Spinal cord (tissue), 10 donors: ENCODE data around the gene PCSK5. TPM values are rescaled to one million over a fixed set of nuclear protein-coding genes. Genes with fewer than 3 reads are reported as not detected.

ENCODE experiments used
- DNase-seq, 6 donors: peaks; one replicate each; pipeline versions ENCODE4 v3.0.0 to v3.0.0-alpha.2; 2013 to 2015; ENCODE audit warnings: low spot score in 6 of 6, low read depth in 4 of 6
- H3K27ac ChIP-seq: one replicate; pipeline ENCODE4 v1.5.1; 2013; ENCODE audit warnings: low read depth, low read length, control low read depth
- H3K27me3 ChIP-seq: one replicate; pipeline ENCODE4 v1.6.1; 2013; ENCODE audit warnings: low read length; ENCODE audit not compliant: control insufficient read depth, insufficient read depth
- H3K36me3 ChIP-seq: one replicate; pipeline ENCODE4 v1.6.1; 2013; ENCODE audit warnings: low read length; ENCODE audit not compliant: control insufficient read depth, insufficient read depth
- H3K4me1 ChIP-seq: one replicate; pipeline ENCODE4 v1.6.1; 2013; ENCODE audit warnings: low read length; ENCODE audit not compliant: control insufficient read depth, insufficient read depth
- H3K4me3 ChIP-seq: one replicate; pipeline ENCODE4 v1.5.1; 2013; ENCODE audit warnings: low read depth, low read length, control low read depth
- H3K9me3 ChIP-seq: one replicate; pipeline ENCODE4 v1.6.1; 2013; ENCODE audit warnings: low read length; ENCODE audit not compliant: control insufficient read depth, insufficient read depth
- WGBS: methylation state at CpG from one replicate; pipeline ENCODE4 v1.1.5; 2013; ENCODE audit warnings: missing lambda C conversion rate; ENCODE audit not compliant: insufficient coverage; 5-methylcytosine and 5-hydroxymethylcytosine counted together
- polyA plus RNA-seq, 2 donors: library from polyadenylated mRNA; unstranded; fragments of 120-200 nt; gene quantifications; one replicate each; pipeline ENCODE4 v1.2.1, GENCODE V29; 2013; ENCODE audit not compliant: insufficient read length in 2 of 2
- total RNA-seq, 2 donors: library from RNA; depleted of rRNA in 1 of 2; stranded (reverse); fragments of 120-200 nt in 1 of 2; fragments of >200 nt in 1 of 2; gene quantifications; one replicate each; pipeline versions ENCODE4 v1.2.3 to v1.2.4, GENCODE V29; 2013 to 2014
- donor health status: healthy.

PCSK5 gene
- total and polyA plus RNA-seq, 4 donors: 8.8 to 15.6 (median 12.5) TPM

DNA sequence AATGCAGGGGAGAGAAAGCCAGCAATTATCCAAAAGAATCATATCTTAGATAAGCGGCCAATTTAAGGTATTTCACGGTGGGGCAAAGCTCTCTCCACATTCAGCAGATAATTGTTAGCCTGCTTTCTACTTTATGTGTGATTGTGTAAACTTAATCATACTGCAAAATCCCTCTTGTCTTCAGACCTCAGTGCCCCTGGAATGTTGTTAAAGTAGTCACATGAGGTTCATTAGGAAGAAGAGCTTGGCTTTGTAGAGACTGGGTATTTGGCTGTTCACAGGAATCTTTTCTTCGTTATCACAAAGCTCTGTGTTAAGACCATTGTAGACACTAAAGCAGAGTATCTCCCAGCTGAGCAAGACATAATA is 376.8 kb downstream of the PCSK5 start:
- Histone ChIP-seq H3K27me3 (no peaks in the 10 kb centered on the region), H3K9me3 (peaks cover 4% of the 10 kb centered on the region), H3K4me1 (no peaks in the 10 kb centered on the region), H3K36me3 (no peaks in the 10 kb centered on the region), H3K27ac (no peak overlapping the region), H3K4me3 (no peak overlapping the region)
- WGBS: no CpG with 5 or more reads among the region's 3 CpGs
- DNase-seq: no peak

GRCh38 chr9:76269789-76270188 is 379.3 kb downstream of the PCSK5 start:
- Histone ChIP-seq H3K4me3 (no peak overlapping the region), H3K9me3 (no peaks in the 10 kb centered on the region), H3K4me1 (no peaks in the 10 kb centered on the region), H3K36me3 (no peaks in the 10 kb centered on the region), H3K27me3 (no peaks in the 10 kb centered on the region), H3K27ac (no peak overlapping the region)
- WGBS: no CpG with 5 or more reads among the region's 2 CpGs
- DNase-seq: no peak

GRCh38 chr9:76271755-76272154 is 381.3 kb downstream of the PCSK5 start:
- H3K27ac ChIP-seq: no peak overlapping the region

DNA sequence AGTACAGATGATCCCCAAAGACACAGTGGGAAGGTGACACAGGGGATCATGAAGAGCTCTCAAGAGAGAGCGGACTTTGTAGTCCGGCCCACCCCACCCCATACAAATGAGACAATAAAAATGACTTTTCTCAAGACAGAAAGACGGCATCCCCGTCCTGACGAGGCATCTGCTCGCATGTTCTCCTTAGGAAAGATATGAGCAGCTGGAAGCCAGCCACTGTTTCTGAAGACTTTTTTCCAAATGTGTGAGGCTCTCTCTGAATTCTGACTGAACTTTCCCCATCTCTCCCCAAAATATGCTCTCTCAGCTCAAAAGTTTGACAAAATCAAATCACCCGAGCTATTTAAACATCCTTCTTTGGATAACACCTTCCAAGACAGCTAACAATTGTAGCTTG is 398.6 kb downstream of the PCSK5 start:
- Histone ChIP-seq H3K27ac (no peak overlapping the region), H3K9me3 (no peaks in the 10 kb centered on the region), H3K27me3 (no peaks in the 10 kb centered on the region), H3K4me3 (no peak overlapping the region), H3K36me3 (no peaks in the 10 kb centered on the region), H3K4me1 (no peaks in the 10 kb centered on the region)
- no peak for DNase-seq
- 88% methylated on average over 7 of the region's 7 CpGs for WGBS

More at GRCh38 chr9:76271755-76272154, 381.3 kb downstream of the PCSK5 start:
- H3K27me3 ChIP-seq: no peaks in the 10 kb centered on the region
- no peaks in the 10 kb centered on the region for H3K4me1 ChIP-seq
- no peak for DNase-seq
- no CpG with 5 or more reads among the region's 1 CpG for WGBS
- no peaks in the 10 kb centered on the region for H3K9me3 ChIP-seq
- no peaks in the 10 kb centered on the region for H3K36me3 ChIP-seq
- H3K4me3 ChIP-seq: no peak overlapping the region

GRCh38 chr9:76289703-76290102 is 399.2 kb downstream of the PCSK5 start:
- Histone ChIP-seq H3K9me3 (no peaks in the 10 kb centered on the region), H3K27ac (no peak overlapping the region), H3K4me3 (no peak overlapping the region), H3K27me3 (no peaks in the 10 kb centered on the region), H3K36me3 (no peaks in the 10 kb centered on the region), H3K4me1 (no peaks in the 10 kb centered on the region)
- no peak for DNase-seq

DNA sequence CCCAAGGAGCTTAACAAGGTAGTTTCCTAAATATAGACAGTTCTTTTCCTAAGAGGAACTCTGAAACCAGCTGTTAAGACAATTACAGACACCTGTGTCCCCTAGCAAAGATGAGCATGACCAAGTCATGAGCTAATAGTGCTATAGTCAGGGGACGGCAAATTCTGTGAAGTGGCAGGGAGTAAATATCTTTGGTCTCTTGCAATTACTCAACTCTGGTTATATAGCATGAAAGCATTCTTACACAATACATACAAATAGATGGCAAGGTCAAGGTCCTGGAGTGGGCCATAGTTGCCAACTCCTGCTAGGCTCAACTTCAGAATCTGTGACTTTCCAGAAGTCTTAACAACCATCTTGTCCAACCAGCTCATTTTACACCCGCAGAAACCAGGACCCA is 400.1 kb downstream of the PCSK5 start:
- WGBS: no CpG with 5 or more reads among the region's 2 CpGs
- H3K36me3 ChIP-seq: no peaks in the 10 kb centered on the region

GRCh38 chr9:76292246-76292645 is 401.8 kb downstream of the PCSK5 start:
- H3K27ac ChIP-seq: no peak overlapping the region
- no peak overlapping the region for H3K4me3 ChIP-seq
- no peaks in the 10 kb centered on the region for H3K9me3 ChIP-seq
- WGBS: 52% methylated on average over 3 of the region's 7 CpGs
- peak in 1 of 6 donors; percentile 15 for DNase-seq
- no peaks in the 10 kb centered on the region for H3K27me3 ChIP-seq
- no peaks in the 10 kb centered on the region for H3K36me3 ChIP-seq
- H3K4me1 ChIP-seq: no peaks in the 10 kb centered on the region

More for the DNA sequence above, 400.1 kb downstream of the PCSK5 start:
- H3K4me1 ChIP-seq: no peaks in the 10 kb centered on the region
- H3K27me3 ChIP-seq: no peaks in the 10 kb centered on the region
- no peak for DNase-seq
- no peak overlapping the region for H3K27ac ChIP-seq
- no peaks in the 10 kb centered on the region for H3K9me3 ChIP-seq
- no peak overlapping the region for H3K4me3 ChIP-seq

DNA sequence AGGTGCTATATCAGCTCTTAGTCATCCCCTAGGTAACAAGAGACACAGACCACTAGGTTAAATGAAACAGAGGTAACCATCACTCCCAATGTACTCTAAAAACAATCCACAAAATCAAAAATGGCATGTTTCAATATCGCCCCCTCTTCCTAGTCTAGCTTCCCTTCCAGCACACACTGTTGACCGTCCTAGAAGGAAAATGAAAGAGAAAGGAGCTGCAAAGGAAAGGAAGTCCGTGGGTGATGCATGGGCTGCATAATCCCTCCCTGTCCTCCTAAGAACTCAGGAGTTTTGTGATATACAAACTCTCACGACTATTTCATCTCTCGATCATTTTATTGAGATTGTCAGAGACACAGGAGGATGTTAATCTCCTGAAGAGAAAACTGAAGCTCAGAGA is 402.2 kb downstream of the PCSK5 start:
- WGBS: 90% methylated on average over 2 of the region's 5 CpGs
- Histone ChIP-seq H3K27me3 (no peaks in the 10 kb centered on the region), H3K9me3 (no peaks in the 10 kb centered on the region), H3K36me3 (no peaks in the 10 kb centered on the region), H3K4me3 (no peak overlapping the region), H3K27ac (no peak overlapping the region), H3K4me1 (peaks cover 2% of the 10 kb centered on the region)
- DNase-seq: no peak

DNA sequence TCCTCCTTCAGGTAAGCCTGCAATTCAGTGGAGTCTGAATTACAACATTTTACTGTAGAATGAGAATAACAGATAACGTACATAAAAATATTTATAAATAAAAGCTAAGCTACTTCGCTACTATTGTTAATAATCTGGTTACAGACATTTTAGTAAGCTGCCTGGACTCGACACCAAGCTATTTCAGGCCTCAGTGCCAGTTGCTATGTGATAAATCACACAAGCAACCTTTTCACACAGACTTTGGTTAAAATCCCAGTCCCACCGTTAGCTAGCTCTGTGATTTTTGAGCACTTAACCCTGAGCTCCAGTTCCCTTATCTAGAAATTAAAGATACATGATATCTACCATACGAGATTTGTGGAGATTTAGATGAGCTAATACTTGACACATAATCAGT is 403.8 kb downstream of the PCSK5 start:
- Histone ChIP-seq H3K4me1 (peaks cover 4% of the 10 kb centered on the region), H3K27ac (no peak overlapping the region), H3K4me3 (no peak overlapping the region), H3K27me3 (no peaks in the 10 kb centered on the region), H3K36me3 (no peaks in the 10 kb centered on the region), H3K9me3 (no peaks in the 10 kb centered on the region)
- DNase-seq: no peak
- no CpG with 5 or more reads among the region's 5 CpGs for WGBS

DNA sequence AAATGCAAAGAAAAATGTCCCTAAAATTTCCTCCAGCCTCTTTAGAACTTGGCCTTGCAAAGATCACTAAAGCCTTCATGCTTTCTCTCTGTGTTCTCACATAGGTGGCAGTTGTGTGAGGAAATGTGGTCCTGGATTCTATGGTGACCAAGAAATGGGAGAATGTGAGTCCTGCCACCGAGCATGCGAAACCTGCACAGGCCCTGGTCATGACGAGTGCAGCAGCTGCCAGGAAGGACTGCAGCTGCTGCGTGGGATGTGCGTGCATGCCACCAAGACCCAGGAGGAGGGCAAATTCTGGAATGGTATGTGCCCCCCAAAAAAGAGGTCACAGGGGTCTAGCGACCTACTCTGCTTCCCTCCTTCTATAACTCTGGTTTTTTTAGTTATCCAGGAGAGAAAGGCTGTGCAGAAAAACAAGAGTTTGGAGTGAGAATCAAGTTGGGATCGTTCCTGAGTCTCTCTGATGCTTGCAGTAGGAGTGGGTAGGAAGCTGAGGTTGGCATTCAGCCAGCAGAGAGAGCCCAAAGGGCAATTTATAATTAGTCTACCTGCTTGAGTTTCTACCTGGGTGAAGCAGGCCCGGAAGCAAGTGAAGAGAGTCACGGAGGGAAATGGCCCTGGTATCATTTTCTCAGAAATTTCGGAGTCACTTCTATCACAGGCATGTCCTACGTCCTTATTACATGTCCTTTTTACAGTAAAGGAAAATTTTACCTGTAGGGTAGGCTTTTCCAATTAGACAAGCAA is 406.3 kb downstream of the PCSK5 start:
- Histone ChIP-seq H3K4me1 (peaks cover 4% of the 10 kb centered on the region), H3K4me3 (no peak overlapping the region), H3K9me3 (no peaks in the 10 kb centered on the region), H3K36me3 (no peaks in the 10 kb centered on the region), H3K27me3 (no peaks in the 10 kb centered on the region), H3K27ac (no peak overlapping the region)
- 85% methylated on average over 6 of the region's 11 CpGs for WGBS
- DNase-seq: no peak
